OCI-M2 (cell line): ENCODE results near the gene WDR89.
A peak's percentile ranks its signal among the peaks of the same experiment; 100 is the strongest.
"Not testable (repeated sequence)": the region's sequence is repeated elsewhere in the genome, so short reads cannot be mapped to it uniquely, and the experiment has no call there.

ENCODE experiments used
- DNase-seq: peaks from one replicate; lab custom pipeline; 2025; ENCODE audit not compliant: unreplicated experiment; lab: John Stamatoyannopoulos, UW

WDR89 gene, protein sequence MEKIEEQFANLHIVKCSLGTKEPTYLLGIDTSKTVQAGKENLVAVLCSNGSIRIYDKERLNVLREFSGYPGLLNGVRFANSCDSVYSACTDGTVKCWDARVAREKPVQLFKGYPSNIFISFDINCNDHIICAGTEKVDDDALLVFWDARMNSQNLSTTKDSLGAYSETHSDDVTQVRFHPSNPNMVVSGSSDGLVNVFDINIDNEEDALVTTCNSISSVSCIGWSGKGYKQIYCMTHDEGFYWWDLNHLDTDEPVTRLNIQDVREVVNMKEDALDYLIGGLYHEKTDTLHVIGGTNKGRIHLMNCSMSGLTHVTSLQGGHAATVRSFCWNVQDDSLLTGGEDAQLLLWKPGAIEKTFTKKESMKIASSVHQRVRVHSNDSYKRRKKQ

GRCh38 chr14:63641473-63642228 is at the start of gene WDR89:
Gene WDR89 (minus strand): TSS chr14:63641871. CDS start chr14:63599942, 41,929 bp downstream.
- peak; percentile 97 for DNase-seq

DNA sequence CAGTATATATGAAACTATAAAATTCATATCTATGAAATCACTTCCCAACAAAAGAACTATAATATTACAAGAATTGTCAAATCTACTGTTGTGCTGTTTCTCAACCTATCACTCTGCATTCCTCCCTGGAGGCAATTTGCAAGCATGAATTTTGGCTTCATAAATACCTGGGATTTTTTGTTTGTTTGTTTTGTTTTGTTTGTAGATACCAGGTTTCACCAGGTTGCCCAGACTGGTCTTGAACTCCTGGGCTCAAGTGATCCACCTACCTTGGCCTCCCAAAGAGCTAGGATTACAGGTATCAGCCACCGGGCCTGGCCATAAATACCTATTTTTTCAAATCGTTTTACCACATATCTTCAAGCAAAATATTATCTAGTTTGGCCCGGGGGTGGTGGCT is 47.5 kb upstream of the WDR89 start:
- no peak for DNase-seq

DNA sequence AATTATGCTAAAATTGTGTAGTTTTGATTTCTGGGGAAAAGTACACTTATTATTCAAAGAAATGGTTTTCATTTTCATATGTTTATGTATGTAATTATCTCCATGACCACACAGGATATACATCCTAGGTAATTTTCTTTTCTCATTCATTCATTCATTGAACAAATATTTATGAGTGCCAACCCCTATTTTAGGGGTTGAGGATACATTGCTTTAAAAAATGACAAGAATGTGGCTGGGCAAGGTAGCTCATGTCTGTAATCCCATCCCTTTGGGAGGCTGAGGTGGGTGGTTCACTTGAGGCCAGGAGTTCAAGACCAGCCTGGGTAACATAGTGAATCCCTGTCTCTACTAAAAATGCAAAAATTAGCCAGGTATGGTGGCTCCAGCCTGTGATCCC is 45.3 kb upstream of the WDR89 start:
- no peak for DNase-seq

DNA sequence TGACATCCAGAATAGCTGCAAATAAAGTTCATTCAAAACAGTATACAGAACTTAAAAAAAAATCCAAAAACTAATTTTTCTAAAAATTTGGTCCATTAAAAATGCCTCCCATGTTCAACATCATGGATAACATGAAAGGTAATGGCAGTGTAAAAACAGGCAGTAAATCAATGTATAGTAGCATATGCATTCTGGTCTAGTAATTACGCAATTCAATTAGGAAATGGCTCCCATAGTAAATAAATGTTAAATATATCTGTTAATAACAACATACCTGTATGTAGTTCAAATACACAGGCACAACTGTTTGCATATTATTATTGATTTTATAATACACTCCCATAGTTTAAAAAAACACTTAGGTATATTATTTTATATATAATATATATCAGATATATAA is 43.7 kb upstream of the WDR89 start:
- DNase-seq: no peak

DNA sequence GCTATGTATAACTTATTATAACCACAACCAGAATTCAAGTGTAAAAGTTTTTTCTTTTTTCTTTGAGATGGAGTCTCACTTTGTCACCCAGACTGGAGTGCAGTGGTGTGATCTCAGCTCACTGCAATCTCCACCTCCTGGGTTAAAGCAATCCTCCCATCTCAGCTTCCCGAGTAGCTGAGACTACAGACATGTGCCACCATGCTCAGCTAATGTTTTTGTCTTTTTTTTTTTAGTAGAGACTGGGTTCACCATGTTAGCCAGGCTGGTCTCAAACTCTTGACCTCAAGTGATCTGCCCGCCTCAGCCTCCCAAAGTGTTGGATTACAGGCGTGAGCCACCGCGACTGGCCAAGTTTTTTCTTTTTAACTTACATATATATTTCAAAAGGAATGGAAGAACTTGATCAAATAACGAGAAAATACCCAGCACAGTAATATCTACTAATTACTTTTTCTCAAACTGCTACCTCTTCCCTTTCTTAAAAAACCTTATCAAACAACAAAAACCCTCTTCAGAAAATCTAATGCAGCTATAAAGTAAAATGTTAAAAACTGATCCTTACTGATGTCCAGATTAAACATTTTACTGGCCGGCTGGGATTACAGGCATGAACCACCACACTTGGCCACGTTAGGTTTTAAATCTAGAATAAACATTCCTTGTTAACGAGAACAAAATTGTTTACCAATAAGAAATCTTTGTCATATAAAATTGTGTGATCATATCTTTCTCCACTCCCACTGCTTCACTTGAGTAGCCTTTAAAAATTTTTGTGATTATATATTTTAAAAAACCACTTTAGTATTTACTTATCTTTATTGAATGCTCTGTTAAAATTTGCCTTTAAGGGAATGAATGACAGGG is 41.3 kb upstream of the WDR89 start:
- DNase-seq: no peak

- DNase-seq: no peak
Observed at GRCh38 chr14:63678536-63678935, 36.9 kb upstream of the WDR89 start.

DNA sequence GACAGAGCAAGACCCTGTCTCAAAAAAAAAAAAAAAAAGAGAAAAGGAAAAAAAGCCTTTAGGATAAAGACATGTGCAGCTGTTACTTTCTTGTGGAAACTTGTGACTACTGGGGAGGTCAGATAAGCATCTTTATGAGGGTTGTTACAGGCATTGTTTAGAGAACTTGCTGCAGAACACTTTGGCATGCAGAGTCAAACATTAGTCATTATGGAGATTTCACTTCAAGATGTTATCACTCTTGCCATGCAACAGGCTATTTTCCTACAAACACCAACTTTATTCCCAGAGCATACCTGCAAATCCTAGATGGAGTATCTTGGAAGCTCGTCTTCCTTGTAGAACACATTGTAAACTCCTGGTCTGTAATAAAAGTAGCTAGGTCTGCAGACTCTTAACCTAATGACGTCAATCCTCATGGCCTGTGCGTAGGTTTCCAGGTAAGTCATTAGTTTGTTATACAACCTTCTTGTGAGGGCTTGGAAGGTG is 36.3 kb upstream of the WDR89 start:
- DNase-seq: no peak

DNA sequence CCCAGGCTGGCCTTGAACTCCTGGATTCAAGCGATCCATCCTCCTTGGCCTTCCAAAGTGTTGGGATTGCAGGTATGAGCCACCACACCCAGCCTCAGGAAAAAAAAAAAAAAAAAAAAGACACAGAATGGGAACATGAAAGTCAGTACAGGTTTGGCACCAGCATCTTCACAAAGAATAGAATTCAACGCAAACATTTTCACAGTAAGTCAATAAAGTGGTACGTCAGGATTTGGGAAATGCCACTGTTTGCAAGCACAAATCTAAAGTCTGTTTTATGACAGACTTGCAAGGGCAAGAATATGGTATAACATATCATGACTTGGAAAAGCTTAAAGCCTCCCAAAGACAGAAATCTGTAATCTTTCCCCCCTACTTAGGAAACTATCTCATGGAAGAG is 34.9 kb upstream of the WDR89 start:
- no peak for DNase-seq

DNA sequence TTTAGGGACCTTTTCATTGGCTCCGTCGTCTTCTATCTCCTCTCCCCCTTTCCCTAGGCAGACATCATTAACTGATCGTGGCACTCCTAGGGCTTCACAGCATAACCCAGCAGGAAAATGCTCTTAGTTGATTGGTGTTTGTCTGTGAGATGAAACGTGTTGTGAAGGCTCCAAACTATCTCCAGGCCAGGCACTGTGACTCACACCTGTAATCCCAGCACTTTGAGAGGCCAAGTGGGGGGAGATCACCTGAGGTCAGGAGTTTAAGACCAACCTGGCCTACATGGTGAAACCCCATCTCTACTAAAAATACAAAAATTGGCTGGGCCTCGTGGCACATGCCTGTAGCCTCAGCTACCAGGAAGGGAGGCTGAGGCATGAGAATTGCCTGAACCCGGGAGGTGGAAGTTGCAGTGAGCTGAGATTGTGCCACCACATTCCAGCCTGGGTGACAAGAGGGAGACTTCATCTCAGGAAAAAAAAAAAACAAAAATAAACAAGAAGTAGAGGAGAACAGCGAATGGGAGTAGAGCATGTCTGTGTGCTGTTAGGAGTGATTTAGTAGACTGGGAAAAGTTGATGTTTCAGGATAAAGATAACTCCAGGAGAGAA is 32.3 kb upstream of the WDR89 start:
- no peak for DNase-seq

DNA sequence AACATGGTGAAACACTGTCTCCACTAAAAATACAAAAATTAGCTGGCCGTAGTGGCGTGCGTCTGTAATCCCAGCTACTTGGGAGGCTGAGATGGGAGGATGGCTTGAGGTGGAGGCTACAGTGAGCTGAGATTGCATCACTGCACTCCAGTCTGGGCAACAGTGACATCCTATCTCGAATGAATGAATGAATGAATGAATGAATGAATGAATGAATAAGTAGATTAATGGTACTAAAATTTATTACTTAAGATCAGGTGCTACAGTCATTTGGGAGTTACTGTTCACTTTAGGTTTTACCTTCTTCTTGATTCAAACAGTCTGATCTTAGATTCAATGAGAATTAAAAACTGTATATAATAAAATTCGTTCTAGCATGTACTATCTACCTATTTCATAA is 31.6 kb upstream of the WDR89 start:
- DNase-seq: no peak

GRCh38 chr14:63672417-63673180 is 30.9 kb upstream of the WDR89 start:
- DNase-seq: no peak

DNA sequence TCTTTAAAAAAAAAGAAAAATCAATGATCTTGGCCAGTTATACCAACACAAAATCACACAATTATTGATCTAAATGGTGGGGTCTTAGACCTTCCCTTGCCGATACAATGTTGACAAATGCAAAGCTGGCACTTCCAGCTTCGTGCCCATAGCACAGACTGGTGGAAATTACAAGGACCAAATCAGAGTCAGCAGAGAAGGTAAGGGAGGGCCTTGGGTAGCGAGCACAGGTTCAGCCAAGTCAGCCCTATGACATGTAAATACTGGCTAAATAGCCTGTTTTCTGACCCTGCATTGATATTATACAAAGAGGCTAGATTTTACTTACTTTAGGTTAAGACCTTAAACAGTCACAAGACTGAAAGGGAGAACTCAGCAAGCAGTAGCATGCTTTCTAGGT is 30.3 kb upstream of the WDR89 start:
- DNase-seq: no peak

GRCh38 chr14:63670692-63671091 is 29.0 kb upstream of the WDR89 start:
- no peak for DNase-seq

DNA sequence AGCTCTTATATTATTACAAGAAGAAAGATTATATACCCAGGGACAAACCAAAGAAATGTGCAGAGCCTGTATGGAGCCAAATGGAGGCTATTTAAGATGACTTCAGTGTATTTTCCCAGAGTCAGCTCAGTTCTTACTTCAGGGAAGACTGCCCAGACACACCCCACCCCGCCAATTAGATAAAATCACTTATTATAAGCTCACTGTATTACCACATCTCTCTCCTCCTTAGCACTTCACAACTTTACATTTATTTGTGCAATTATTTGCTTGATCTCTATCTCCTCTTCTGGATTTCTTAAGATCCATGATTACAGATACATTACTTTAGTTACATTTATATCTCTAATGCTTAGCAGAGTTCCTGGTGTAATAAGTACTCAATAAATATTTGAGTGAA is 24.7 kb upstream of the WDR89 start:
- no peak for DNase-seq

DNA sequence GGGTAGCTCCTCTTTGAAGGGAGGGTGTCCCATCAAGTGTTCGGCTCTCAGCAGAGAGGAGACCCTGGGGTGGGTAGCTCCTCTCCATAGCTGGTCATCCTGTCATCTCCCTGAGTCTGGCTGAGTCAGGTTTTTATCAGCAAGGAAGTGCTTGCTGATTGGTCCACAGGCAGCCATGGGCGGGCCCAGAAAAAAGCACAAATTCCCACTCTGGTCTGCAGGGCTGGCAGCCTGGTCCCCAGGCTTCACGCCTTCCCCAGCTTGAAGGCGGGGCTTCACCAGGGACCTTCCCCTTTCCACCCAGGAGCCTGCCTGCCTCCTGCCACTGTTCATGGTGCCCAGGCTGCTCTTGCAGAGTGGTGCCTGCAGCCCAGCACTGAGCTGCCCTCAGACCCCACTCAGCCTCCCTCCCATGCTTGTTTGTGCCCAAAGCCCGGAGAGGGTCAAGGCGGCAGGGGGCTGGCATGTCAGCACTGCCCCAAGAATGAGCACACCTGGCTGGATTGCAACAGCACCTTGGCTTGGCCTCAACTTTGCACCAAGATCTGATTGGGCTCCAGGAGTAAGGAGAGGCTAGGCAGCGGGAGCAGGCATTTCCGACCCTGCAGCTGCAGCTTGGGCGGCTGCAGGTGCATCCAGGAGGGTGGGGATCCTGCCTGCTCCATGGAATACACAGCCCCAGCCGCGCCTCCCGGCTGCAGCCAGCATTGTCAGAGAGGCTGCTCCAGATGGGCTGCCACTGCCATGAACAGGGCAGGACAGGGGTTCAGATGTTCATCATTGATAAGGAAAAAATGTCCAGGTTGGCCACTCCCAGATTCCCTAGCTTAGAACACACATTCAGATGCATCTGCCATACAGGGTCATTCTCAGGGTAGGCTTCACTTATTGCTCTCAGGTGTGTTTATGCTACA is 22.0 kb upstream of the WDR89 start:
- no peak for DNase-seq

- no peak for DNase-seq
Observed at GRCh38 chr14:63662776-63663175, 21.1 kb upstream of the WDR89 start.

- DNase-seq: not testable (repeated sequence)
Observed at GRCh38 chr14:63661881-63662280, 20.2 kb upstream of the WDR89 start.

DNA sequence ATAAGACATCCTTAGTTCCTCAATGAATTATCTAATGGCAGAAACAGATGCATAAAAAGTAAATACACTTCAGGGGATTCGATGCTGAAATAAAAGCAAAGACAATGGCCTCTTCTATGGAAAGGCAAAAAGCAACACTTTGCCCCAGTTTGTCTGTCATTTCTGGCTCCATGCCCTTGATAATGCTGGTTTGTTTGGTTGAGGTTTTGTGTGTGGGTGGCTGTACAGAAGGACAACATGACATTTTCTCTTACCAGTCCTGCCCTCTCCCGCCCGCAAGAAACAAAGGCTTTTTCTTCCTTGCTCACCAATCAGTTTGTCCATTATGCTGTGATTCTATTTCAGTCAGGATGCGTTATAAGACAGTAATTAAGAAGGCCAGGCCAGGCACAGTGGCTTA is 18.1 kb upstream of the WDR89 start:
- DNase-seq: no peak

DNA sequence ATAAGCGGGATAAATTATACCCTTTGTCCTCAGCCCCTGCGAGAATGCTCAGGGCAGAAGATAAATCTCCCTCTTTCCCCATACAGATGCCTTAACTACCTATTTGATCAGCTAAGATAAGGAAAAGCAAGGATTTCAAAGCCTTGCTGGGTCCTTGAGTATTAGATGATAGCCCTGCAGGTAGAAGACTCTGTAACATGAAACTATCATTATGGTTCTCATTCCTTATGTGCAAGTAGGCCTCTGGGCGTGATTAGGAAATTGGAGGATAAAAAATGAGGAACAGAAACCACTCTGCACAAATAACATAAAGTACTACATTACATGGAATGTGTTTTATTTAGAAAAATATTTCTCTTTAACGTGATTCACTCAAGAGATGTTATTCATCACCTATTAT is 14.5 kb upstream of the WDR89 start:
- DNase-seq: no peak
